Germinal center (tissue), 1 donor: Measurements from ENCODE around the gene NXNL2.
A peak's percentile ranks its signal among the peaks of the same experiment; 100 is the strongest.

Source experiments
- DNase-seq: peaks from one replicate; pipeline ENCODE4 v3.0.0; 2012; ENCODE audit warnings: mixed read lengths, low spot score

Gene NXNL2

GRCh38 chr9:88578121-88579049 lies 43.4 kb downstream of the NXNL2 start:
- peak; percentile 71 for DNase-seq

GRCh38 chr9:88579050-88579715 lies 44.2 kb downstream of the NXNL2 start:
- DNase-seq: no peak

- no peak for DNase-seq
These were observed 46.0 kb downstream of the NXNL2 start for GRCh38 chr9:88580961-88581360.

GRCh38 chr9:88583901-88584596 lies 49.1 kb downstream of the NXNL2 start:
- DNase-seq: no peak

- no peak for DNase-seq
These were observed 50.4 kb downstream of the NXNL2 start for GRCh38 chr9:88585426-88585825.

- DNase-seq: no peak
These were observed 51.5 kb downstream of the NXNL2 start for GRCh38 chr9:88586452-88586851.

GRCh38 chr9:88587182-88587581 lies 52.2 kb downstream of the NXNL2 start:
- no peak for DNase-seq

GRCh38 chr9:88587885-88588649 lies 53.1 kb downstream of the NXNL2 start:
- DNase-seq: no peak

GRCh38 chr9:88589656-88590055 lies 54.7 kb downstream of the NXNL2 start:
- DNase-seq: no peak

- DNase-seq: no peak
These were observed 55.7 kb downstream of the NXNL2 start for GRCh38 chr9:88590558-88591146.

GRCh38 chr9:88593537-88594185 lies 58.7 kb downstream of the NXNL2 start:
- DNase-seq: peak; percentile 53
